GM21786 (cell line): Measurements from ENCODE around the gene CREBBP.

Experiments
- ATAC-seq: cut with Tn5 transposase; IDR thresholded peaks from one replicate; pipeline ENCODE4 v1.9.1; 2021; ENCODE audit not compliant: unreplicated experiment

CREBBP gene

DNA sequence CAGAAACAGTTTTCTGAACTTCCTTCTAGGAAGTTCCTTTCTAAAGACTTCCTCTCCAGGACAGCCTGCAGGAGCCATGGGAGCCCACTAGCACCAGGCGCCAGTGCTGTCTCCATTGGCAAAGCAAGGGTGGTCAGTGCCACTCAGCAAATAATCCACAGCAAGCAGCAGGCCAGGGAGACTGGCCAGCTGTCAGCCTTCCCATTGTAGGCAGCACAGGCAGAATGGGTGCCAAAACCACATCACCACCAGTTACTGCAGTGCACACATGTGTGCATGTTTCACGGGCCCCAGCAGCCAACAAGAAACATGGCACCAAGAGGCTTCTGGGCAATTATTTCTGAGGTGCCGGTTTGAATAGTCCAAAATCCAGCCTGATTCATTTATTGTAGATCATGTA is 199.3 kb downstream of the CREBBP start:
- no peak for ATAC-seq

DNA sequence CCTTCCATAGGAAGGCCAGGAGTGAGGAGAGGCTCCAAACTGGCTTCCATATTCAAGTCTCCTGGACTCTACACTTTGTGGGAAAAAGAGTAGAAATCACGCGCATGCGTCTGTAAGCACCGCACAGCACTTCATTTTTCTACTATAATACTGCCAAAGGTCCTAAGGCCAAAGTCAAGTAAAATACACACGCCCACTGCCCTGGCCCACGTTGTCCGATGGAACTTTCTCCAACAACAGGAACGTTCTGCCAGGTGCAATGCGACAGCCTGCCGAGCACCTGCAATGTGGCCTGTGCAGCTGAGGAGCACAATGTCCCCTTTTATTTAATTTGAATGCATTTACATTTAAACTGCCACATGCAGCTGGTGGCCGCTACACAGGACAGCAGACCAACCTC is 202.5 kb downstream of the CREBBP start:
- ATAC-seq, result no peak

DNA sequence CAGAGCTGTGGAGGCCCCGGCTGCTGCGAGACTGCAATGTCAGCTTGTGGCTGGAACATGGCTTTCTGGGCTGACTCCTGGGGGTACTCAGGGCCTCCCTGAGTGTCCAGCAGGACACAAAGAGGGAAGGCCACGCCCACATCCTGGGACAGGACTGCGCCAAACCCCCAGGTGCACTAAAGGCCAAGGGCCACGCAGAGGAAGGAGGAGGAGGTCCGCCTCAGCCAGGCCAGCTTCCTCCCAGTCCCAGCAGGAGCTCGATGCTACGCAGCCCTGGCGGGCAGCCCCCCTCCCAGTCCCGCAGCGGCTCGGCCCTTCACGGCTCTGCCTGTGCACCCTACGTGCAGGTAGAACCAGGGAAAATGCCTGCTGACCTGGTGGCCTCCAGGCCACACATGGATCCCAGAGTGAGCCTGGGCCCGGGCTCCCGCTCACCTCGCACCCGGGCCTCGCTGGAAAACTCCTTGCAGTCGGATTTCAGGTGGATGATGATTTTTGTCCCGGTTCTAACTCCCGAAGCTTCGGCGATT is 204.8 kb downstream of the CREBBP start:
- ATAC-seq, result no peak
